ENCODE results near the gene SRRM5.

- TF ChIP-seq CTCF (conservative IDR thresholded peaks at IDR 0.05), result no peak
- TF ChIP-seq ZFX (IDR thresholded peaks at IDR 0.05), result no peak
Measured at GRCh38 chr19:43640424-43640757, 28.5 kb downstream of the SRRM5 start.

All from C4-2B (cell line).